HS-27A (cell line): ENCODE data around the gene SMIM28.

Experiments used
- DNase-seq: peaks from one replicate; pipeline ENCODE4 v3.0.0-alpha.2; 2012; ENCODE audit warnings: low read depth, missing footprints

Gene SMIM28

GRCh38 chr6:138430361-138431145, 52.8 kb downstream of the SMIM28 start:
- DNase-seq = no peak

GRCh38 chr6:138431256-138432062, 53.8 kb downstream of the SMIM28 start:
- DNase-seq = no peak

GRCh38 chr6:138432063-138432356, 54.3 kb downstream of the SMIM28 start:
- no peak for DNase-seq
